Esophagus muscularis mucosa (tissue), 4 donors: ENCODE measurements around the gene SNX27. TPM values are rescaled to one million over a fixed set of nuclear protein-coding genes. Genes with fewer than 3 reads are reported as not detected.

Experiments used
- DNase-seq: peaks from one replicate; pipeline ENCODE4 v3.0.0-alpha.2; 2017; ENCODE audit errors: extremely low spot score
- H3K27ac ChIP-seq, 4 donors: fragments of 200-600 bp; sonication (generic); replicated peaks in 1 of 4; 1 replicate in 3 of 4; 2 replicates in 1 of 4; pipeline ENCODE4 v1.5.1; 2016 to 2019; ENCODE audit warnings: mild to moderate bottlenecking in 1 of 4
- H3K27me3 ChIP-seq, 4 donors: fragments of 200-600 bp; sonication (generic); one replicate each; pipeline versions ENCODE4 v1.5.1 to v1.6.0; 2016 to 2019
- H3K36me3 ChIP-seq, 4 donors: fragments of 200-600 bp; sonication (generic); one replicate each; pipeline ENCODE4 v1.5.1; 2016 to 2019
- H3K4me1 ChIP-seq, 4 donors: fragments of 200-600 bp; sonication (generic); one replicate each; pipeline ENCODE4 v1.5.1; 2016 to 2019
- H3K4me3 ChIP-seq, 4 donors: fragments of 200-600 bp; sonication (generic); 1 replicate in 2 of 4; 2 replicates in 2 of 4; pipeline ENCODE4 v1.5.1; 2016 to 2019; ENCODE audit warnings: mild to moderate bottlenecking in 4 of 4, moderate library complexity in 1 of 4
- H3K9me3 ChIP-seq, 4 donors: fragments of 200-600 bp; sonication (generic); 1 replicate in 3 of 4; 2 replicates in 1 of 4; pipeline ENCODE4 v1.5.1; 2016 to 2019
- EP300 ChIP-seq: sonication (generic); formaldehyde crosslinking; IDR thresholded peaks from one replicate; pipeline ENCODE4 v1.6.1; 2017; ENCODE audit warnings: antibody characterized with exemption
- POLR2A ChIP-seq: fragments of 450-650 bp; IDR thresholded peaks from one replicate; pipeline ENCODE4 v1.6.1; 2017; ENCODE audit warnings: antibody characterized with exemption, moderate library complexity, mild to moderate bottlenecking, low read depth
- POLR2AphosphoS5 ChIP-seq, 2 donors: sonication (generic); formaldehyde crosslinking; IDR thresholded peaks; one replicate each; pipeline ENCODE4 v1.6.1; 2017; ENCODE audit warnings: antibody characterized with exemption in 2 of 2
- WGBS: methylation state at CpG from one replicate; pipeline ENCODE4 v1.1.5; 2018; 5-methylcytosine and 5-hydroxymethylcytosine counted together
- intact Hi-C: fragments of 100-400 bp; cut with DNase I; formaldehyde crosslinking; loops from one replicate; pipeline ENCODE4 v1.15.1; 2023
- total RNA-seq, 4 donors: library from RNA; depleted of rRNA; stranded (reverse); fragments of >200 nt; gene quantifications; one replicate each; pipeline versions ENCODE4 v1.1.0 to v1.2.1, GENCODE V29; 2016
- TF ChIP-seq, protein P1 (sequence below), 3 experiments: fragments of 200-600 bp in 2 of 3; fragments of 450-650 bp in 1 of 3; sonication (generic) in 2 of 3; IDR thresholded peaks; one replicate each; pipeline ENCODE4 v1.5.1; 2017 to 2019; ENCODE audit warnings: antibody characterized with exemption in 3 of 3, mild to moderate bottlenecking in 2 of 3, moderate library complexity in 1 of 3

Gene SNX27
- total RNA-seq, 4 donors from 2014 or later: 39.4 to 55.4 (median 49.6) TPM

DNA sequence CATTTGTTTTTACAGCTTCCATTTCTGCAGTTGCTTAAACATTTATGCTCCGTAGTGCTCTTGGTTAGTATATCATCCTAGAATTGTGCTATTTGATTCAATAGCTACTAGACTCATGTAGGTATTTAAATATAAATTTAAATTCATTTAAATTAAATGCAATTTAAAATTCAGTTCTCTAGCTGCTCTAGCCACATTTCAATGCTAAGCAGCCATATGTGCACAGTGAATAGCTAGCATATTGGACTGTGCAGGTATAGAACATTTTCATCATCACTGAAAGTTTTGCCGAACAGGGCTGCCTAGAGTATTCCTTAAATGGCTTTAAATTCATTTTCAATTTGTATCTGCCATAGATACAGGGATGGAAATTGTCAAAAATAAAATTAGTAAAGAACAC, 72.3 kb downstream of the SNX27 start:
- H3K9me3 ChIP-seq: no peaks in the 10 kb centered on the region
- H3K4me3 ChIP-seq: no peak overlapping the region
- TF ChIP-seq POLR2A (no peak), EP300 (no peak), POLR2AphosphoS5 (IDR thresholded peaks at IDR 0.05) (no peak)
- TF ChIP-seq, protein P1, sequence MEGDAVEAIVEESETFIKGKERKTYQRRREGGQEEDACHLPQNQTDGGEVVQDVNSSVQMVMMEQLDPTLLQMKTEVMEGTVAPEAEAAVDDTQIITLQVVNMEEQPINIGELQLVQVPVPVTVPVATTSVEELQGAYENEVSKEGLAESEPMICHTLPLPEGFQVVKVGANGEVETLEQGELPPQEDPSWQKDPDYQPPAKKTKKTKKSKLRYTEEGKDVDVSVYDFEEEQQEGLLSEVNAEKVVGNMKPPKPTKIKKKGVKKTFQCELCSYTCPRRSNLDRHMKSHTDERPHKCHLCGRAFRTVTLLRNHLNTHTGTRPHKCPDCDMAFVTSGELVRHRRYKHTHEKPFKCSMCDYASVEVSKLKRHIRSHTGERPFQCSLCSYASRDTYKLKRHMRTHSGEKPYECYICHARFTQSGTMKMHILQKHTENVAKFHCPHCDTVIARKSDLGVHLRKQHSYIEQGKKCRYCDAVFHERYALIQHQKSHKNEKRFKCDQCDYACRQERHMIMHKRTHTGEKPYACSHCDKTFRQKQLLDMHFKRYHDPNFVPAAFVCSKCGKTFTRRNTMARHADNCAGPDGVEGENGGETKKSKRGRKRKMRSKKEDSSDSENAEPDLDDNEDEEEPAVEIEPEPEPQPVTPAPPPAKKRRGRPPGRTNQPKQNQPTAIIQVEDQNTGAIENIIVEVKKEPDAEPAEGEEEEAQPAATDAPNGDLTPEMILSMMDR (IDR thresholded peaks at IDR 0.05): no peak
- WGBS: 65% methylated on average over 2 of the region's 2 CpGs
- H3K27ac ChIP-seq: no peak overlapping the region
- H3K4me1 ChIP-seq: peaks cover 7 to 22% (median 16%) of the 10 kb centered on the region in 4 donors
- H3K27me3 ChIP-seq: no peaks in the 10 kb centered on the region
- no peak for DNase-seq
- intact Hi-C loops: loop anchor here (10.0 kb wide), 1 partner anchor 89 kb away; no protein-coding TSS in a partner anchor
- H3K36me3 ChIP-seq: peaks cover 5 to 42% (median 28%) of the 10 kb centered on the region in 4 donors

DNA sequence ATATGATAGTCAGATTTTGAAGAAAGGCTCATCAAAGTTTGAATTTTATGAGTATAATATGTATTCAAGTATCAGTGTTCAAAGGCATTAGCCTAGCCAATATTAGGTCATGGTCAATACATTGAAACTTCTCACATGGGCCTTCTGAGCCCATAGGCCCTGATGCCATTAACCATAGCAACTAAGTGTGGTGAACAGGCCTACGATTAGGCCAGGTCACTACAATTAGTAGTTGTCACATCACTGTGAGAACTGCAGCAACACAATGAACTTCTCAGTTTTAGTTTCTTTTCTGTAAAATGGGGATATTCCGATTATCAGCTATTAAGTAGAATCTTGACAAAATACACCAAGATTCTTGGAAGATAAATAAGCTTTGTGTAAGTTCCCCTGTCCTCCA, 74.7 kb downstream of the SNX27 start:
- intact Hi-C loops: loop anchor here (10.0 kb wide), 1 partner anchor 92 kb away; no protein-coding TSS in a partner anchor
- Histone ChIP-seq H3K36me3 (peaks cover 5 to 58% (median 28%) of the 10 kb centered on the region in 4 donors), H3K9me3 (no peaks in the 10 kb centered on the region), H3K4me1 (peaks cover 0 to 5% (median 2%) of the 10 kb centered on the region in 4 donors), H3K27ac (no peak overlapping the region), H3K27me3 (no peaks in the 10 kb centered on the region), H3K4me3 (no peak overlapping the region)
- 82% methylated on average over 2 of the region's 2 CpGs for WGBS
- no peak for DNase-seq
- TF ChIP-seq, protein P1 (IDR thresholded peaks at IDR 0.05): no peak
- TF ChIP-seq POLR2AphosphoS5 (IDR thresholded peaks at IDR 0.05): no peak
- no peak for TF ChIP-seq POLR2A
- no peak for TF ChIP-seq EP300

GRCh38 chr1:151689494-151689893, 77.6 kb downstream of the SNX27 start:
- no peaks in the 10 kb centered on the region for H3K27me3 ChIP-seq
- WGBS: 82% methylated on average over 4 of the region's 4 CpGs
- H3K4me1 ChIP-seq: no peaks in the 10 kb centered on the region
- no peak for DNase-seq
- intact Hi-C loops: loop anchor here (10.0 kb wide), 1 partner anchor 95 kb away; no protein-coding TSS in a partner anchor
- no peak overlapping the region for H3K27ac ChIP-seq
- peaks cover 22 to 64% (median 35%) of the 10 kb centered on the region in 4 donors for H3K36me3 ChIP-seq
- no peaks in the 10 kb centered on the region for H3K9me3 ChIP-seq
- no peak overlapping the region for H3K4me3 ChIP-seq
- no peak for TF ChIP-seq POLR2AphosphoS5 (IDR thresholded peaks at IDR 0.05)
- TF ChIP-seq, protein P1 (IDR thresholded peaks at IDR 0.05): no peak
- TF ChIP-seq POLR2A: no peak
- no peak for TF ChIP-seq EP300

GRCh38 chr1:151692226-151692625, 80.4 kb downstream of the SNX27 start:
- H3K9me3 ChIP-seq: no peaks in the 10 kb centered on the region
- DNase-seq: no peak
- 80% methylated on average over 3 of the region's 3 CpGs for WGBS
- intact Hi-C loops: loop anchor here (2.0 kb wide), 1 partner anchor 43 kb away; no protein-coding TSS in a partner anchor
- no peak for TF ChIP-seq POLR2A
- TF ChIP-seq, protein P1 (IDR thresholded peaks at IDR 0.05): no peak
- no peak for TF ChIP-seq EP300
- no peak overlapping the region for H3K27ac ChIP-seq
- H3K4me1 ChIP-seq: no peaks in the 10 kb centered on the region
- H3K27me3 ChIP-seq: no peaks in the 10 kb centered on the region
- no peak overlapping the region for H3K4me3 ChIP-seq
- H3K36me3 ChIP-seq: peaks cover 22 to 73% (median 43%) of the 10 kb centered on the region in 4 donors

DNA sequence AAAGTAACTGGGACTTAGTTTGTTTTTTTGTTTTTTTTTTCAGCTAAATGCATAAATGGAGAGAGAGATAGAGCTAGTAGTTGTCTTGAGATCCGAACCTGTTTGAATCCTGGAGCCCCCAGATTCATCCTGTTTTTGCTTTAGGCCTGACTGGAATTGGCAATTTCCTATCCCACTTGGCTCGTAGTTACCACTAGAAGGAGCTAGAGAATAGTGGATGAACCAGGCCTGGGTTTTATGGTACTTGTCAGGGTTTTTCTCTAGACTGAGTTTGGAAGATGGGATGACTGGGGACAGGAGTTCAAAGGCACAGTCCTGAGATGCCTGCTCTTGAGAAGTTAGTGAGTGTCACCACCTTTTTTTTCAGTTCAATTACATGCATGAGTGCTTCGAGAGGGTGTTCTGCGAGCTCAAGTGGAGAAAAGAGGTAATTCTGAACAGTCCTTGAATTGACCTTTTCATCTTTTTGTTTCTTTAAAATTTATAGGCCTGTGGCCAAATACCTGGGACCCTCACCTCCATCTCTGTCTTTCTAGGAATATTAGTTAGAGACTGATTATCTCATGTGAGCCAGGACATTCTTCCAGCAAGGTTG, 81.3 kb downstream of the SNX27 start:
- Histone ChIP-seq H3K9me3 (no peaks in the 10 kb centered on the region), H3K27ac (no peak overlapping the region), H3K4me3 (no peak overlapping the region), H3K4me1 (no peaks in the 10 kb centered on the region), H3K27me3 (no peaks in the 10 kb centered on the region), H3K36me3 (peaks cover 27 to 83% (median 52%) of the 10 kb centered on the region in 4 donors)
- no peak for DNase-seq
- 74% methylated on average over 4 of the region's 4 CpGs for WGBS
- intact Hi-C loops: loop anchor here (2.0 kb wide), 1 partner anchor 42 kb away; no protein-coding TSS in a partner anchor
- TF ChIP-seq, protein P1 (IDR thresholded peaks at IDR 0.05): peak; percentile 38 to 58 (median 56)
- no peak for TF ChIP-seq POLR2AphosphoS5 (IDR thresholded peaks at IDR 0.05)
- TF ChIP-seq EP300: no peak
- TF ChIP-seq POLR2A: no peak
